Brain microvascular endothelial cell (primary cell): Measurements from ENCODE around the gene DDRGK1.

Experiments used
- DNase-seq: peaks from one replicate; pipeline ENCODE4 v3.0.0-alpha.2; 2020
- H3K27ac ChIP-seq: fragments of 250-450 bp; sonication (Bioruptor Pico); 2 replicates; pipeline ENCODE4 v1.5.1; 2020; ENCODE audit warnings: mild to moderate bottlenecking, moderate library complexity
- H3K27me3 ChIP-seq: fragments of 250-450 bp; sonication (Bioruptor Pico); replicated peaks from 2 replicates; pipeline ENCODE4 v1.5.1; 2020; ENCODE audit warnings: mild to moderate bottlenecking
- H3K36me3 ChIP-seq: fragments of 250-450 bp; sonication (Bioruptor Pico); replicated peaks from 2 replicates; pipeline ENCODE4 v1.5.1; 2020; ENCODE audit warnings: mild to moderate bottlenecking
- H3K4me3 ChIP-seq: 2 replicates; pipeline ENCODE4 v1.5.1; 2011; ENCODE audit warnings: low read depth, mild to moderate bottlenecking, control low read depth, low read length, moderate library complexity
- CTCF ChIP-seq: IDR thresholded peaks from 2 replicates; pipeline ENCODE4 v1.5.1; 2011; ENCODE audit warnings: low read depth, mild to moderate bottlenecking, moderate library complexity, low read length, control low read depth, inconsistent platforms; ENCODE audit errors: missing control alignments
- in situ Hi-C: cut with HindIII; loops from 2 replicates; pipeline ENCODE4 v1.10.0; 2017; ENCODE audit warnings: low sequenced_read_pairs, low pct_ligation_motif_present

DDRGK1 gene

GRCh38 chr20:3202965-3203314 lies 1.5 kb downstream of the DDRGK1 start:
- Histone ChIP-seq H3K27ac (no peak overlapping the region), H3K36me3 (peaks cover 16% of the 10 kb centered on the region), H3K4me3 (peak overlapping the region; percentile 95), H3K27me3 (no peaks in the 10 kb centered on the region)
- in situ Hi-C loops: no loop called here
- DNase-seq: no peak
- TF ChIP-seq CTCF: no peak

- DNase-seq: no peak
- Histone ChIP-seq H3K27ac (no peak overlapping the region), H3K36me3 (peaks cover 27% of the 10 kb centered on the region), H3K27me3 (no peaks in the 10 kb centered on the region), H3K4me3 (no peak overlapping the region)
- in situ Hi-C loops: no loop called here
- TF ChIP-seq CTCF: no peak
Measured at GRCh38 chr20:3199976-3200755, 4.3 kb downstream of the DDRGK1 start.

DNA sequence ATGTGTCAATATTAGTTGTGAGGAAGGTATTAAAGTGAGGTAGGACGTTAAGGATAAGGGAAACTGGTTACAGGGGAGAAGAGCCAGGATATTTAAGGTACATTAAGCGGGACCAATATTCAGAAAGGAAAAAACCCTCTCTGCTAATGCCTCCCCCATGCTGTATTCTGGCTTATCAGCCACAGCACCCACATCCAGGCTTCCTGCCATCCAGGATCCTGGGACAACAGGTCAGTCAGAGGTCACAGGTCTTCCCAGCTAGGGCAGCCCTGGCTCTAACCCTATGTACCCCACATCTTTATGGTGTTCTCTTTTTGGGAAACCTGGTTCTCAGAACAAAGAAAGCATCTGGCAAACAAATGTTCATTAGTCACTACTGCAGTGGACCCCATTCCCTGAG lies 5.3 kb downstream of the DDRGK1 start:
- TF ChIP-seq CTCF: no peak
- no peak overlapping the region for H3K4me3 ChIP-seq
- H3K36me3 ChIP-seq: peaks cover 37% of the 10 kb centered on the region
- H3K27me3 ChIP-seq: no peaks in the 10 kb centered on the region
- in situ Hi-C loops: no loop called here
- no peak for DNase-seq
- H3K27ac ChIP-seq: no peak overlapping the region

- in situ Hi-C loops: no loop called here
- H3K27ac ChIP-seq: no peak overlapping the region
- TF ChIP-seq CTCF: no peak
- peaks cover 63% of the 10 kb centered on the region for H3K36me3 ChIP-seq
- no peak overlapping the region for H3K4me3 ChIP-seq
- no peaks in the 10 kb centered on the region for H3K27me3 ChIP-seq
- DNase-seq: no peak
Measured at GRCh38 chr20:3195590-3196237, 8.8 kb downstream of the DDRGK1 start.

DNA sequence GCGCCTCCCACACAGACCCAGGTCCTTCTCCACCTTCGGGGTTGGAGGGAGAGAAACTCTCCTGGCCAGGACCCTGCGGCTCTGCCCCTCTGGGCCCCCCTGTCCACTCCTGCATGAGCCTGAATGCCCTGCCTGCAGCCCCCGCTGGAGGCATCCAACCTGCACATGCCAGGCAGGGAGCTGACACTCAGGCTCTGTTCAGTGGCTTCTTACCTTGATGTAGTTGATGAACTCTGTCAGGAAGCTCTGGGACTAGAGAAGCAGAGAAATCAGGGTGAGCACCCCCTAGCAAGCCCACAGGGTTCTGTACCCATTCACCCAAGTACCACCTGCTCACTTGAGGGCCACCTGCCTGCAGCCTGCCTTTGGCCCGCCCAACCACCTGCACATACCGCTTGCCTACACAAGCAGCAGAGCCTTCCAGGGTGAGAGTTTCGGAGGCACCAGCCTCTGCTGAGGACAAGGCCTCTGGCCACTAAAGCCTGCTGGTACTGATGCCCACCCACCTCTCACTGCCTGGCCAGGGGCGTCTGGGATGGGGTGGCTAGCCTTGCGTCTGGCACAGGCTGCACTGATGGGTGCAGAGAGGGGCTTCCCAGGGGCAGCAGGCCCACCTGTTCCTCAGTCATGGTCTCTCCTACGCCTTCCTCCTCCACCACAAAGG lies 9.7 kb downstream of the DDRGK1 start:
- no peak for TF ChIP-seq CTCF
- in situ Hi-C loops: no loop called here
- DNase-seq: no peak
- H3K27me3 ChIP-seq: no peaks in the 10 kb centered on the region
- no peak overlapping the region for H3K27ac ChIP-seq
- peaks cover 57% of the 10 kb centered on the region for H3K36me3 ChIP-seq
- H3K4me3 ChIP-seq: no peak overlapping the region
